ENCODE data around the gene MED12L.

DNA sequence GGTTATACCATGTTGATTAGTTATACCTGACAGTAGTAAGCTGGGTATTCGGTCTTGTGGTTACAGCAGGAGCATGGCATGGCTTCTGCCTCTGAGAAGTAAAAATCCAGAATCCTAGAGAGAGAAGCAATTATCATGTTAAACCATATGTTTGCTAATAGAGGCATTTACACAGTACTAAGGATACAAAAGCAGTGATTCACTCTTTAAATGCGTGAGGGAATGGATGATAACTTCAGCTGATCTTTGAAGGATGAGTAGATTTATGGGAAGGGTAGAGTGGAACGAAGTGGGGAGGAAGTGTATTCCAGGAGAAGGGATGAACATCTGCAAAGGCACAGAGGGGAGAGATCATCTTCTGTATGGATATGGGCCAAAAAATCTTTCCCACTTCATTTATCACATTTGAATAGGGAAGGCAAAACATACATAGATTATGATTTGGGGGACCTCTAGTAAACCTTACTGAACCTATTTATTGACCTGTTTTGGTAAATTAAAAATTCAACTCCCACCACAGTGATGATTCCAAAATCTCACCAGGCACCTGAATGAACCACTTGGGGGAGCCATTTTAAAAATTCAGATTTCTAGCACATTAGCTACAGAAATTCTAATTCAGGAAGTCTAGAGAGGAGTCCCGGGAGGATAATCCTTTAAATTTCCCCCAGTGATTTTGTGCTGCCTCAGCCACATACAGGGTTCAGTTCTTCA lies 340.3 kb downstream of the MED12L start:
- TF ChIP-seq TSHZ1 (CRISPR knock-in tag; IDR thresholded peaks at IDR 0.05), result no peak
- TF ChIP-seq ZC3H11A (IDR thresholded peaks at IDR 0.05; ENCODE audit: low read depth, low read length), result no peak

Measured in K562 (cell line).